Smooth muscle cell (in vitro differentiated cells): Measurements from ENCODE around the gene ERMN. TPM values are rescaled to one million over a fixed set of nuclear protein-coding genes. Genes with fewer than 3 reads are reported as not detected.

ENCODE experiments used
- DNase-seq: peaks from one replicate; lab custom pipeline; 2025; ENCODE audit not compliant: unreplicated experiment; lab: John Stamatoyannopoulos, UW
- H2AFZ ChIP-seq: fragments of 200-600 bp; sonication (generic); 2 replicates; pipeline ENCODE4 v1.6.0; 2016; ENCODE audit warnings: antibody characterized with exemption, low read depth, mild to moderate bottlenecking
- H3F3A ChIP-seq: fragments of 200-600 bp; sonication (generic); 2 replicates; pipeline ENCODE4 v1.6.0; 2017; ENCODE audit warnings: antibody characterized with exemption, low read depth
- H3K27ac ChIP-seq: fragments of 200-600 bp; sonication (generic); 2 replicates; pipeline ENCODE4 v1.5.1; 2016; ENCODE audit warnings: low read depth, mild to moderate bottlenecking
- H3K27me3 ChIP-seq: fragments of 200-600 bp; sonication (generic); 2 replicates; pipeline ENCODE4 v1.6.1; 2016; ENCODE audit warnings: low read depth, mild to moderate bottlenecking
- H3K36me3 ChIP-seq: fragments of 200-600 bp; sonication (generic); 2 replicates; pipeline ENCODE4 v1.5.1; 2016; ENCODE audit warnings: low read depth
- H3K4me1 ChIP-seq: fragments of 200-600 bp; sonication (generic); 2 replicates; pipeline ENCODE4 v1.5.1; 2016; ENCODE audit warnings: low read depth
- H3K4me2 ChIP-seq: fragments of 200-600 bp; sonication (generic); 2 replicates; pipeline ENCODE4 v1.6.0; 2016; ENCODE audit warnings: mild to moderate bottlenecking
- H3K4me3 ChIP-seq: fragments of 200-600 bp; sonication (generic); 2 replicates; pipeline ENCODE4 v1.5.1; 2016; ENCODE audit warnings: mild to moderate bottlenecking
- H3K79me2 ChIP-seq: fragments of 200-600 bp; sonication (generic); 2 replicates; pipeline ENCODE4 v1.6.0; 2016; ENCODE audit warnings: low read depth, mild to moderate bottlenecking
- H3K9ac ChIP-seq: fragments of 200-600 bp; sonication (generic); 2 replicates; pipeline ENCODE4 v1.6.0; 2016; ENCODE audit warnings: low read depth
- H3K9me3 ChIP-seq: fragments of 200-600 bp; sonication (generic); replicated peaks from 2 replicates; pipeline ENCODE4 v1.5.1; 2016; ENCODE audit warnings: low read depth
- H4K20me1 ChIP-seq: fragments of 200-600 bp; sonication (generic); 2 replicates; pipeline ENCODE4 v1.6.0; 2016; ENCODE audit warnings: low read depth
- WGBS: methylation state at CpG from one replicate; pipeline ENCODE4 v1.1.7; 2016; ENCODE audit warnings: low lambda C conversion rate; 5-methylcytosine and 5-hydroxymethylcytosine counted together
- polyA plus RNA-seq: library from polyadenylated mRNA; unstranded; fragments of >200 nt; fragmentation: Nextera tagmentation; extraction: Ambion mirVana; gene quantifications from 2 replicates; pipeline ENCODE4 v1.2.1, GENCODE V29; 2016
- total RNA-seq: library from RNA; depleted of rRNA; stranded (reverse); fragments of >200 nt; gene quantifications from 2 replicates; pipeline ENCODE4 v1.2.3, GENCODE V29; 2014
- TF ChIP-seq, protein P1 (sequence below): fragments of 200-600 bp; sonication (generic); IDR thresholded peaks from 2 replicates; pipeline ENCODE4 v1.5.1; 2017; ENCODE audit warnings: borderline replicate concordance, mild to moderate bottlenecking, antibody characterized with exemption; ENCODE audit not compliant: insufficient read depth, poor library complexity, severe bottlenecking

ERMN gene
- total and polyA plus RNA-seq, 2 experiments from 2014 or later, result not detected

DNA sequence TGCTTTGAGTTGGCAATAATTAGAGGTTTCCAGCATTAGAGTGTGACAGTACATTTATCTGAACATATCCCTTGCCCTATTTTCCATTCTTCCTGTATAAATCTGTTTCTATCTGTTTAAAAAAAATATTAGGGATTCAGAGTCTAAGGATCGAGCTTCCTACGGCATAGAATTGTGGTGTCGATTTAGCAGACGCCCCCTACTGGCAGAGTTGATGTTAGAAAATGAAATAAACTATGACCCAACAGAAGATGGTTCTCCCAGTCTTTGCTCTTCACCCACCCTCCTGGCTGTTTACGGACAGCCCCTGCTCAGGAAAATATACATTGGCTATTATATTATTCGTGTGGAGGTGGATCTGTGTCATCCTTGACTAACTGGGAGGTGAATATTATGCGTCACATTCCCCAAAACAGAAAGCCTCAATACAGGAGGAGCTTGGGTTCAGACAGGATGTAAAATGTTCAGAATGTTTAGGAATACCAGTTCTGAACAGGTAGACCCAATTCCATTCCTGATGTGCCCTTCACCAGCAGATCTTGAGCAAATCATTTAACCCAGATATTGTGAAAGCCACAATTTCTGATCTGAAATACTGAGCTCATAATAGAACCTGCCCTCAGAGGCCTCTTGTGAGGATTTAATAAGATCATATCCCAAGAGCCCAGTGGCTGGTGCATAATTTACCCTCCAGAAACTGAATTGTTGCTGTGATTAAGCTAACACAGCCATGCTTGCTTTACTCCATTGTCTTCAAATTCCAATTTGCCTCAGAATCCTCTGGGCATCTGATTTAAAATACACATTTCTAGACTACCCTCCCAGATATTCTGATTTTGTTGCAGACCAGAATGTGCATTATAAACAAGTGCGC lies 10.8 kb upstream of the ERMN start:
- H3K4me2 ChIP-seq, result no peak overlapping the region
- 42% methylated on average over 8 of the region's 8 CpGs for WGBS
- no peaks in the 10 kb centered on the region for H3K36me3 ChIP-seq
- no peaks in the 10 kb centered on the region for H4K20me1 ChIP-seq
- no peak overlapping the region for H3K27ac ChIP-seq
- H3K4me1 ChIP-seq, result no peaks in the 10 kb centered on the region
- DNase-seq, result no peak
- no peaks in the 10 kb centered on the region for H3K79me2 ChIP-seq
- H3K9me3 ChIP-seq, result no peaks in the 10 kb centered on the region
- no peak overlapping the region for H2AFZ ChIP-seq
- TF ChIP-seq, protein P1, sequence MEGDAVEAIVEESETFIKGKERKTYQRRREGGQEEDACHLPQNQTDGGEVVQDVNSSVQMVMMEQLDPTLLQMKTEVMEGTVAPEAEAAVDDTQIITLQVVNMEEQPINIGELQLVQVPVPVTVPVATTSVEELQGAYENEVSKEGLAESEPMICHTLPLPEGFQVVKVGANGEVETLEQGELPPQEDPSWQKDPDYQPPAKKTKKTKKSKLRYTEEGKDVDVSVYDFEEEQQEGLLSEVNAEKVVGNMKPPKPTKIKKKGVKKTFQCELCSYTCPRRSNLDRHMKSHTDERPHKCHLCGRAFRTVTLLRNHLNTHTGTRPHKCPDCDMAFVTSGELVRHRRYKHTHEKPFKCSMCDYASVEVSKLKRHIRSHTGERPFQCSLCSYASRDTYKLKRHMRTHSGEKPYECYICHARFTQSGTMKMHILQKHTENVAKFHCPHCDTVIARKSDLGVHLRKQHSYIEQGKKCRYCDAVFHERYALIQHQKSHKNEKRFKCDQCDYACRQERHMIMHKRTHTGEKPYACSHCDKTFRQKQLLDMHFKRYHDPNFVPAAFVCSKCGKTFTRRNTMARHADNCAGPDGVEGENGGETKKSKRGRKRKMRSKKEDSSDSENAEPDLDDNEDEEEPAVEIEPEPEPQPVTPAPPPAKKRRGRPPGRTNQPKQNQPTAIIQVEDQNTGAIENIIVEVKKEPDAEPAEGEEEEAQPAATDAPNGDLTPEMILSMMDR, result peak; percentile 76
- H3K4me3 ChIP-seq, result no peak overlapping the region
- no peaks in the 10 kb centered on the region for H3F3A ChIP-seq
- H3K9ac ChIP-seq, result no peak overlapping the region
- peaks cover 20% of the 10 kb centered on the region for H3K27me3 ChIP-seq

- H3F3A ChIP-seq, result no peaks in the 10 kb centered on the region
- WGBS, result 93% methylated on average over 3 of the region's 3 CpGs
- peaks cover 20% of the 10 kb centered on the region for H3K27me3 ChIP-seq
- no peak overlapping the region for H2AFZ ChIP-seq
- no peaks in the 10 kb centered on the region for H4K20me1 ChIP-seq
- TF ChIP-seq, protein P1, result no peak
- no peak overlapping the region for H3K27ac ChIP-seq
- H3K4me3 ChIP-seq, result no peak overlapping the region
- no peaks in the 10 kb centered on the region for H3K9me3 ChIP-seq
- no peaks in the 10 kb centered on the region for H3K79me2 ChIP-seq
- H3K4me1 ChIP-seq, result no peaks in the 10 kb centered on the region
- H3K4me2 ChIP-seq, result no peak overlapping the region
- no peak for DNase-seq
- H3K36me3 ChIP-seq, result no peaks in the 10 kb centered on the region
- no peak overlapping the region for H3K9ac ChIP-seq
These were observed 9.2 kb upstream of the ERMN start for GRCh38 chr2:157334797-157335196.

- 92% methylated on average over 4 of the region's 4 CpGs for WGBS
These were observed 8.7 kb upstream of the ERMN start for GRCh38 chr2:157334335-157334734.

More at GRCh38 chr2:157334335-157334734, 8.7 kb upstream of the ERMN start:
- H3K4me3 ChIP-seq, result no peak overlapping the region
- no peaks in the 10 kb centered on the region for H3K79me2 ChIP-seq
- no peak overlapping the region for H3K27ac ChIP-seq
- no peak overlapping the region for H3K4me2 ChIP-seq
- H3K4me1 ChIP-seq, result no peaks in the 10 kb centered on the region
- H3K27me3 ChIP-seq, result peaks cover 20% of the 10 kb centered on the region
- no peaks in the 10 kb centered on the region for H3K36me3 ChIP-seq
- no peak overlapping the region for H2AFZ ChIP-seq
- TF ChIP-seq, protein P1, result no peak
- no peaks in the 10 kb centered on the region for H3K9me3 ChIP-seq
- no peak for DNase-seq
- H3F3A ChIP-seq, result no peaks in the 10 kb centered on the region
- no peaks in the 10 kb centered on the region for H4K20me1 ChIP-seq
- no peak overlapping the region for H3K9ac ChIP-seq
